ENCODE data around the gene HSPA4.

DNA sequence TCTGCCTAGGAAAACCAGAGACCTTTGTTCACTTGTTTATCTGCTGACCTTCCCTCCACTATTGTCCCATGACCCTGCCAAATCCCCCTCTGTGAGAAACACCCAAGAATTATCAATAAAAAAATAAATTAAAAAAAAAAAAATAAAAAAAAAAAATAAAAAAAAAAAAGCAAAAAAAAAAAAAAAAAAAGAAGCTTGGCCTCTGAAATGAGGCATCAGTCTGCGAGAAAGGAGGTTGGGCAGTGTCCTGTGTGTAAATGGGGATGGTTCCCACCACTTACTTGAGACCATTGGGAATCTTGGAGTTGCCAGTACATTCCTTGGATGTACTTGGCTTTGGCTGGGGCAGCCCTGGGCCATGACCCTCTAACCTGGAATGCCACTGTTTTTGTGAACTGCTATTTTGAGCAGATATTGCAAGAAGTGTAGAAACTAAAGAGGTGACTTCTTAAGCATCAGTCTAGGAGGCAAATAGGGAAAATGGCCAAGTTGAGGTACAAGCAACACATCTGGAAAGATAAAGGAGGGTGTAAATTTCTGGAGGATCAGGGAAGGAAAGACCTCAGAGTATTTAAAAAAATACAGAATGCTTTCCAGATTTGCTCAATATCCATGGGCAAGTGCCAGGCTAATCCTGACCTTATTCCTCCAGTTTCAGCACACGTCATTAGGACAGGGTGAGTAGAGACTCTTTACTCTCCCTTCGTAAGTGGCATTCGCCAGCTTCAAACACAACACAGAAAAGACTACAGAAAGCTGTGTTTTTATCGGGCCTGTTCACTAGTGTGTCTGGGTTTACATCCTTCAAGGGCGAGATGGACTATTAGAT, 58.1 kb downstream of the HSPA4 start:
- TF ChIP-seq, protein P1, sequence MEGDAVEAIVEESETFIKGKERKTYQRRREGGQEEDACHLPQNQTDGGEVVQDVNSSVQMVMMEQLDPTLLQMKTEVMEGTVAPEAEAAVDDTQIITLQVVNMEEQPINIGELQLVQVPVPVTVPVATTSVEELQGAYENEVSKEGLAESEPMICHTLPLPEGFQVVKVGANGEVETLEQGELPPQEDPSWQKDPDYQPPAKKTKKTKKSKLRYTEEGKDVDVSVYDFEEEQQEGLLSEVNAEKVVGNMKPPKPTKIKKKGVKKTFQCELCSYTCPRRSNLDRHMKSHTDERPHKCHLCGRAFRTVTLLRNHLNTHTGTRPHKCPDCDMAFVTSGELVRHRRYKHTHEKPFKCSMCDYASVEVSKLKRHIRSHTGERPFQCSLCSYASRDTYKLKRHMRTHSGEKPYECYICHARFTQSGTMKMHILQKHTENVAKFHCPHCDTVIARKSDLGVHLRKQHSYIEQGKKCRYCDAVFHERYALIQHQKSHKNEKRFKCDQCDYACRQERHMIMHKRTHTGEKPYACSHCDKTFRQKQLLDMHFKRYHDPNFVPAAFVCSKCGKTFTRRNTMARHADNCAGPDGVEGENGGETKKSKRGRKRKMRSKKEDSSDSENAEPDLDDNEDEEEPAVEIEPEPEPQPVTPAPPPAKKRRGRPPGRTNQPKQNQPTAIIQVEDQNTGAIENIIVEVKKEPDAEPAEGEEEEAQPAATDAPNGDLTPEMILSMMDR (IDR thresholded peaks at IDR 0.05), result no peak
- TF ChIP-seq POLR2A (IDR thresholded peaks at IDR 0.05), result no peak
- TF ChIP-seq POLR2AphosphoS5 (IDR thresholded peaks at IDR 0.05), result no peak
- TF ChIP-seq EP300 (IDR thresholded peaks at IDR 0.05), result no peak
